GM12878 (cell line): ENCODE results near the gene CARD11. TPM values are rescaled to one million over a fixed set of nuclear protein-coding genes. Genes with fewer than 3 reads are reported as not detected.

Experiments used
- ATAC-seq: fragments of 200-7000 bp; cut with Tn5 transposase; 3 replicates; pipeline ENCODE4 v1.9.1; 2020; ENCODE audit warnings: mild to moderate bottlenecking, moderate library complexity
- BruUV-seq: library from RNA; stranded (reverse); fragments of 400-500 nt; replicated peaks from 2 replicates; lab custom pipeline; 2021; lab: Mats Ljungman, UMichigan
- CTCF ChIA-PET: fragments of 300-600 bp; sonication (Branson Sonifier 250); formaldehyde crosslinking; extraction: SDS; loops from one replicate; lab custom pipeline; 2021; ENCODE audit warnings: inconsistent platforms; lab: Yijun Ruan, JAX
- POLR2A ChIA-PET: fragments of 350-600 bp; formaldehyde crosslinking; extraction: SDS; loops from one replicate; lab custom pipeline; 2021; ENCODE audit warnings: inconsistent platforms; lab: Charles Lee
- RAD21 ChIA-PET: fragments of 300-600 bp; sonication (Branson Sonifier 250); formaldehyde crosslinking; loops from one replicate; lab custom pipeline; 2023; ENCODE audit warnings: antibody characterized with exemption; ENCODE audit not compliant: unreplicated experiment; lab: Charles Lee
- SMC1A ChIA-PET: fragments of 300-600 bp; sonication (Branson Sonifier 250); formaldehyde crosslinking; loops from one replicate; lab custom pipeline; 2023; ENCODE audit not compliant: unreplicated experiment, uncharacterized antibody; lab: Charles Lee
- DNase-seq: peaks from one replicate; pipeline ENCODE4 v3.0.0-alpha.2; 2011; ENCODE audit warnings: low read depth, low spot score
- FAIRE-seq: peaks from 3 replicates; lab custom pipeline; 2011; peaks lifted over from hg19 to GRCh38; lab: Jason Lieb, UNC
- H2AFZ ChIP-seq: 2 replicates; pipeline ENCODE4 v1.6.0; 2011; ENCODE audit warnings: low read depth, low read length, control low read depth; ENCODE audit not compliant: control insufficient read depth
- H3K27ac ChIP-seq: 2 replicates; pipeline ENCODE4 v1.5.1; 2011; ENCODE audit warnings: control low read depth; ENCODE audit not compliant: control insufficient read depth, insufficient read depth
- H3K27me3 ChIP-seq, 2 experiments: replicated peaks in 1 of 2; 2 replicates each; pipeline versions ENCODE4 v1.6.0 to v1.6.1; 2011; ENCODE audit warnings: low read length in 1 of 2; ENCODE audit not compliant: control insufficient read depth in 2 of 2, insufficient read depth in 2 of 2
- H3K36me3 ChIP-seq, 2 experiments: 2 replicates each; pipeline ENCODE4 v1.5.1; 2011; ENCODE audit warnings: low read length in 1 of 2; ENCODE audit not compliant: control insufficient read depth in 2 of 2, insufficient read depth in 2 of 2
- H3K4me1 ChIP-seq: 2 replicates; pipeline ENCODE4 v1.6.1; 2011; ENCODE audit warnings: mild to moderate bottlenecking, low read length, moderate library complexity, mixed read lengths; ENCODE audit not compliant: control insufficient read depth, insufficient read depth
- H3K4me2 ChIP-seq: 2 replicates; pipeline ENCODE4 v1.6.0; 2011; ENCODE audit warnings: control low read depth; ENCODE audit not compliant: control insufficient read depth, insufficient read depth
- H3K4me3 ChIP-seq: fragments of 200-600 bp; sonication (generic); 2 replicates; pipeline ENCODE4 v1.5.1; 2016
- H3K79me2 ChIP-seq: 2 replicates; pipeline ENCODE4 v1.6.0; 2011; ENCODE audit warnings: low read length; ENCODE audit not compliant: control insufficient read depth, insufficient read depth
- H3K9ac ChIP-seq: 2 replicates; pipeline ENCODE4 v1.8.0; 2011; ENCODE audit warnings: low read length, control low read depth, mixed read lengths; ENCODE audit not compliant: control insufficient read depth, insufficient read depth
- H3K9me3 ChIP-seq: replicated peaks from 3 replicates; pipeline ENCODE4 v1.5.1; 2011; ENCODE audit warnings: mild to moderate bottlenecking, low read length; ENCODE audit not compliant: control insufficient read depth, insufficient read depth
- H4K20me1 ChIP-seq: 2 replicates; pipeline ENCODE4 v1.6.0; 2011; ENCODE audit not compliant: control insufficient read depth, insufficient read depth
- BACH1 ChIP-seq: fragments of 450-650 bp; IDR thresholded peaks from 2 replicates; pipeline ENCODE4 v1.6.1; 2017; ENCODE audit warnings: mild to moderate bottlenecking, borderline replicate concordance
- CBX5 ChIP-seq: sonication (generic); IDR thresholded peaks from 2 replicates; pipeline ENCODE4 v1.6.1; 2016; ENCODE audit warnings: low read depth, moderate library complexity, mild to moderate bottlenecking, inconsistent platforms
- HDAC6 ChIP-seq: fragments of 200-600 bp; sonication (generic); IDR thresholded peaks from one replicate; pipeline ENCODE4 v1.8.0; 2017; ENCODE audit warnings: antibody characterized with exemption; ENCODE audit not compliant: unreplicated experiment
- PRDM15 ChIP-seq: fragments of 450-650 bp; formaldehyde crosslinking; IDR thresholded peaks from 2 replicates; pipeline ENCODE4 v1.4.0; 2020; ENCODE audit warnings: mild to moderate bottlenecking, moderate library complexity
- ZNF207 ChIP-seq: fragments of 450-650 bp; IDR thresholded peaks from 2 replicates; pipeline ENCODE4 v1.6.1; 2014; ENCODE audit warnings: antibody characterized with exemption, mild to moderate bottlenecking, borderline replicate concordance
- ZNF24 ChIP-seq: fragments of 450-650 bp; IDR thresholded peaks from 2 replicates; pipeline ENCODE4 v1.6.1; 2017; ENCODE audit warnings: antibody characterized with exemption, mild to moderate bottlenecking
- ZNF384 ChIP-seq: IDR thresholded peaks from 2 replicates; pipeline ENCODE4 v1.6.1; 2012; ENCODE audit warnings: low read depth, mild to moderate bottlenecking, low read length, improper control_type of control experiment, borderline replicate concordance
- WGBS: methylation state at CpG from one replicate; pipeline ENCODE4 v1.1.6; 2016; ENCODE audit warnings: low lambda C conversion rate; ENCODE audit not compliant: insufficient replicate concordance, insufficient coverage; ENCODE audit errors: missing lambda C conversion rate; 5-methylcytosine and 5-hydroxymethylcytosine counted together
- in situ Hi-C: fragments of 300-500 bp; cut with MboI; formaldehyde crosslinking; loops from 9 replicates; pipeline ENCODE4 v1.14.3; 2018; ENCODE audit warnings: mixed read lengths
- intact Hi-C: fragments of 100-400 bp; cut with micrococcal nuclease; formaldehyde crosslinking; loops from one replicate; pipeline ENCODE4 v1.14.2; 2022; ENCODE audit not compliant: unreplicated experiment
- polyA plus RNA-seq, 11 experiments: library from polyadenylated mRNA; depleted of rRNA in 4 of 11; unstranded in 6 of 11; stranded (reverse) in 5 of 11; fragments of >200 nt; fragmentation: Nextera tagmentation in 4 of 11; fragmentation: Illumina TruSeq in 1 of 11; extraction: Ambion mirVana in 4 of 11; extraction: Trizol in 1 of 11; gene quantifications; 1 replicate in 1 of 11; 2 replicates in 10 of 11; pipeline versions ENCODE4 v1.2.1 to v1.2.3, GENCODE V29; 2011 to 2016; ENCODE audit warnings: inconsistent platforms in 2 of 11, missing spikeins in 2 of 11, low read depth in 1 of 11
- total RNA-seq, 4 experiments: library from RNA; depleted of rRNA in 3 of 4; stranded (reverse); fragments of >200 nt in 3 of 4; fragmentation: Illumina TruSeq in 1 of 4; extraction: Trizol in 1 of 4; gene quantifications; 2 replicates each; pipeline versions ENCODE4 v1.2.1 to v1.2.3, GENCODE V29; 2013 to 2021
- TF ChIP-seq, protein P1 (sequence below): fragments of 450-650 bp; IDR thresholded peaks from 2 replicates; pipeline ENCODE4 v1.6.1; 2016; ENCODE audit warnings: mild to moderate bottlenecking, moderate library complexity, borderline replicate concordance
- TF ChIP-seq, protein P2 (sequence below): IDR thresholded peaks from 2 replicates; pipeline ENCODE4 v1.6.1; 2011; ENCODE audit warnings: mild to moderate bottlenecking, low read depth, low read length, moderate library complexity; ENCODE audit not compliant: insufficient replicate concordance
- TF ChIP-seq, protein P3 (sequence below), 3 experiments: IDR thresholded peaks in 2 of 3; conservative IDR thresholded peaks in 1 of 3; 2 replicates each; pipeline ENCODE4 v1.5.1; 2011; ENCODE audit warnings: low read depth in 3 of 3, low read length in 3 of 3, mild to moderate bottlenecking in 3 of 3, control low read depth in 2 of 3, moderate library complexity in 2 of 3, inconsistent platforms in 1 of 3, mixed read lengths in 1 of 3; ENCODE audit not compliant: control insufficient read depth in 2 of 3, insufficient read depth in 1 of 3; ENCODE audit errors: extremely low read depth in 1 of 3
- TF ChIP-seq, protein P4 (sequence below): IDR thresholded peaks from 2 replicates; pipeline ENCODE4 v1.6.1; 2011; ENCODE audit warnings: borderline replicate concordance, low read depth, mild to moderate bottlenecking, moderate library complexity, mixed read lengths, low read length; ENCODE audit not compliant: insufficient read depth; ENCODE audit errors: extremely low read length

CARD11 gene
- total and polyA plus RNA-seq, 10 of the 15 experiments (the other 5 are each of a cell fraction or from before 2014, with no cell fraction given), result 0.27 to 72.0 (median 28.4) TPM

- peaks cover 28% of the 10 kb centered on the region for H3K4me1 ChIP-seq
- no peak overlapping the region for H2AFZ ChIP-seq
- ChIA-PET POLR2A (interaction anchor here (0.6 kb wide), 1 partner anchor 57 kb away, joined by 3 read pairs; no protein-coding TSS in a partner anchor), SMC1A (interaction anchor here (0.8 to 1.0 kb wide), 2 partner anchors 10 to 28 kb away, joined by 3 read pairs; no protein-coding TSS in a partner anchor), CTCF (no interaction called here), RAD21 (no interaction called here)
- H3K79me2 ChIP-seq, result peaks cover 9% of the 10 kb centered on the region
- BruUV-seq, result no TSS peak
- H3K27ac ChIP-seq, result no peak overlapping the region
- H3K4me2 ChIP-seq, result no peak overlapping the region
- ATAC-seq (no peak), DNase-seq (no peak), FAIRE-seq (no peak)
- no peak overlapping the region for H3K4me3 ChIP-seq
- H3K36me3 ChIP-seq, result peaks cover 2 to 8% of the 10 kb centered on the region in 2 experiments; a peak in 3 of 4 replicates
- WGBS, result 70% methylated on average over 6 of the region's 6 CpGs
- intact Hi-C loops, result no loop called here
- no peaks in the 10 kb centered on the region for H4K20me1 ChIP-seq
- no peaks in the 10 kb centered on the region; the same call in 2 of the 3 replicates for H3K9me3 ChIP-seq
- no peaks in the 10 kb centered on the region for H3K27me3 ChIP-seq
- in situ Hi-C loops, result no loop called here
- no peak overlapping the region for H3K9ac ChIP-seq
- TF ChIP-seq ZNF207 (no peak), ZNF24 (no peak), HDAC6 (no peak), CBX5 (no peak), BACH1 (no peak), PRDM15 (CRISPR knock-in tag) (no peak), ZNF384 (no peak)
- TF ChIP-seq, protein P1, sequence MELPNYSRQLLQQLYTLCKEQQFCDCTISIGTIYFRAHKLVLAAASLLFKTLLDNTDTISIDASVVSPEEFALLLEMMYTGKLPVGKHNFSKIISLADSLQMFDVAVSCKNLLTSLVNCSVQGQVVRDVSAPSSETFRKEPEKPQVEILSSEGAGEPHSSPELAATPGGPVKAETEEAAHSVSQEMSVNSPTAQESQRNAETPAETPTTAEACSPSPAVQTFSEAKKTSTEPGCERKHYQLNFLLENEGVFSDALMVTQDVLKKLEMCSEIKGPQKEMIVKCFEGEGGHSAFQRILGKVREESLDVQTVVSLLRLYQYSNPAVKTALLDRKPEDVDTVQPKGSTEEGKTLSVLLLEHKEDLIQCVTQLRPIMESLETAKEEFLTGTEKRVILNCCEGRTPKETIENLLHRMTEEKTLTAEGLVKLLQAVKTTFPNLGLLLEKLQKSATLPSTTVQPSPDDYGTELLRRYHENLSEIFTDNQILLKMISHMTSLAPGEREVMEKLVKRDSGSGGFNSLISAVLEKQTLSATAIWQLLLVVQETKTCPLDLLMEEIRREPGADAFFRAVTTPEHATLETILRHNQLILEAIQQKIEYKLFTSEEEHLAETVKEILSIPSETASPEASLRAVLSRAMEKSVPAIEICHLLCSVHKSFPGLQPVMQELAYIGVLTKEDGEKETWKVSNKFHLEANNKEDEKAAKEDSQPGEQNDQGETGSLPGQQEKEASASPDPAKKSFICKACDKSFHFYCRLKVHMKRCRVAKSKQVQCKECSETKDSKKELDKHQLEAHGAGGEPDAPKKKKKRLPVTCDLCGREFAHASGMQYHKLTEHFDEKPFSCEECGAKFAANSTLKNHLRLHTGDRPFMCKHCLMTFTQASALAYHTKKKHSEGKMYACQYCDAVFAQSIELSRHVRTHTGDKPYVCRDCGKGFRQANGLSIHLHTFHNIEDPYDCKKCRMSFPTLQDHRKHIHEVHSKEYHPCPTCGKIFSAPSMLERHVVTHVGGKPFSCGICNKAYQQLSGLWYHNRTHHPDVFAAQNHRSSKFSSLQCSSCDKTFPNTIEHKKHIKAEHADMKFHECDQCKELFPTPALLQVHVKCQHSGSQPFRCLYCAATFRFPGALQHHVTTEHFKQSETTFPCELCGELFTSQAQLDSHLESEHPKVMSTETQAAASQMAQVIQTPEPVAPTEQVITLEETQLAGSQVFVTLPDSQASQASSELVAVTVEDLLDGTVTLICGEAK, result no peak
- TF ChIP-seq, protein P2, sequence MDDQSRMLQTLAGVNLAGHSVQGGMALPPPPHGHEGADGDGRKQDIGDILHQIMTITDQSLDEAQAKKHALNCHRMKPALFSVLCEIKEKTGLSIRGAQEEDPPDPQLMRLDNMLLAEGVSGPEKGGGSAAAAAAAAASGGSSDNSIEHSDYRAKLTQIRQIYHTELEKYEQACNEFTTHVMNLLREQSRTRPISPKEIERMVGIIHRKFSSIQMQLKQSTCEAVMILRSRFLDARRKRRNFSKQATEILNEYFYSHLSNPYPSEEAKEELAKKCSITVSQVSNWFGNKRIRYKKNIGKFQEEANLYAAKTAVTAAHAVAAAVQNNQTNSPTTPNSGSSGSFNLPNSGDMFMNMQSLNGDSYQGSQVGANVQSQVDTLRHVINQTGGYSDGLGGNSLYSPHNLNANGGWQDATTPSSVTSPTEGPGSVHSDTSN, result no peak
- TF ChIP-seq, protein P3, sequence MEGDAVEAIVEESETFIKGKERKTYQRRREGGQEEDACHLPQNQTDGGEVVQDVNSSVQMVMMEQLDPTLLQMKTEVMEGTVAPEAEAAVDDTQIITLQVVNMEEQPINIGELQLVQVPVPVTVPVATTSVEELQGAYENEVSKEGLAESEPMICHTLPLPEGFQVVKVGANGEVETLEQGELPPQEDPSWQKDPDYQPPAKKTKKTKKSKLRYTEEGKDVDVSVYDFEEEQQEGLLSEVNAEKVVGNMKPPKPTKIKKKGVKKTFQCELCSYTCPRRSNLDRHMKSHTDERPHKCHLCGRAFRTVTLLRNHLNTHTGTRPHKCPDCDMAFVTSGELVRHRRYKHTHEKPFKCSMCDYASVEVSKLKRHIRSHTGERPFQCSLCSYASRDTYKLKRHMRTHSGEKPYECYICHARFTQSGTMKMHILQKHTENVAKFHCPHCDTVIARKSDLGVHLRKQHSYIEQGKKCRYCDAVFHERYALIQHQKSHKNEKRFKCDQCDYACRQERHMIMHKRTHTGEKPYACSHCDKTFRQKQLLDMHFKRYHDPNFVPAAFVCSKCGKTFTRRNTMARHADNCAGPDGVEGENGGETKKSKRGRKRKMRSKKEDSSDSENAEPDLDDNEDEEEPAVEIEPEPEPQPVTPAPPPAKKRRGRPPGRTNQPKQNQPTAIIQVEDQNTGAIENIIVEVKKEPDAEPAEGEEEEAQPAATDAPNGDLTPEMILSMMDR (IDR thresholded peaks at IDR 0.05 in 2 of 3, conservative IDR thresholded peaks at IDR 0.05 in 1 of 3; ENCODE audit: control insufficient read depth in 2 of 3, extremely low read depth in 1 of 3, insufficient read depth in 1 of 3, low read depth in 3 of 3, low read length in 3 of 3), result no peak
- TF ChIP-seq, protein P4, sequence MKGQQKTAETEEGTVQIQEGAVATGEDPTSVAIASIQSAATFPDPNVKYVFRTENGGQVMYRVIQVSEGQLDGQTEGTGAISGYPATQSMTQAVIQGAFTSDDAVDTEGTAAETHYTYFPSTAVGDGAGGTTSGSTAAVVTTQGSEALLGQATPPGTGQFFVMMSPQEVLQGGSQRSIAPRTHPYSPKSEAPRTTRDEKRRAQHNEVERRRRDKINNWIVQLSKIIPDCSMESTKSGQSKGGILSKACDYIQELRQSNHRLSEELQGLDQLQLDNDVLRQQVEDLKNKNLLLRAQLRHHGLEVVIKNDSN, result no peak
These were observed 59.6 kb downstream of the CARD11 start for GRCh38 chr7:2984091-2984490.
